Stimulated activated naive CD4-positive, alpha-beta T cell treated with Interleukin-2 at 50 U/mL for 16 hours (primary cell): ENCODE results near the gene MRTFB.
"Not testable (repeated sequence)": the region's sequence is repeated elsewhere in the genome, so short reads cannot be mapped to it uniquely, and the experiment has no call there.

Experiments
- DNase-seq: peaks from one replicate; lab custom pipeline; 2025; lab: John Stamatoyannopoulos, UW

Gene MRTFB

GRCh38 chr16:14132696-14133048, 61.6 kb downstream of the MRTFB start:
- no peak for DNase-seq

DNA sequence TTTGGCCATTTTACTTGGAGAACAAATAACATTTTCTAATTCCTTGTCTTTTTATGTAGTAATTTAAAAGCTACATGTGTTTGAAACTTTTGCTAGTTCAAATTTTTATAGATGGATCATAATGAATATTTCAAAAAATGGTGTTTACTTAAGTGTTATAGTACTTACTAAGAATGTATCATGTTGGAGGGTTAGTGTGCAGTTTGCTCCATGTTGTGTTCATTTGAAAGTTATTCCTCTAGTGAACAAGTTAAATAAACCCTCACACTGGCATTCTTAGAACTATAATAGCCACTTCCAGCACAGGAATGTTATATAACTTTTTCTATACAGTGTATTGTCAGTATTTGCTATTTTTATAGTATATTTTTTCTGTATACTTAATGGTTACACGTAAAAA, 62.8 kb downstream of the MRTFB start:
- DNase-seq = no peak

- no peak for DNase-seq
Observed at GRCh38 chr16:14135704-14136103, 64.6 kb downstream of the MRTFB start.

GRCh38 chr16:14139872-14140271, 68.8 kb downstream of the MRTFB start:
- DNase-seq = no peak

DNA sequence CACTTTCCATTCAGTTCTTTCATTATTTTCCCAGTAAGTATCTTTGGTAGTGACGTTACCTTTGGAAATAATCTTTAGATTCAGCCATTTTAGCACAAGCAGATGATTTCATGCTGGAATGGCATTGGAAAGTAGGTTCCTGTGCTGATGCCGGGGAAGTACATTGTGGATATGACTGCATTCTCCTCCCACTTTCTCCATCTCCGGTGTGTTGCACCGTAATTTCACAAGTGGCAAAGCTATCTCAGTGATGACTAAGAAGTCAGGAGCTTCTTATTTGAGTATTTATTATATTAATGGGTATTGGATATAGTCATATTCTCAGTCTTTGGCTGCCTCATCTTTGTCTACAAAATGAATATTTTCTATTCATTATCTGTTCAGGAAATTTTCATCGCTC, 69.8 kb downstream of the MRTFB start:
- no peak for DNase-seq

GRCh38 chr16:14146445-14146844, 75.3 kb downstream of the MRTFB start:
- DNase-seq = no peak

DNA sequence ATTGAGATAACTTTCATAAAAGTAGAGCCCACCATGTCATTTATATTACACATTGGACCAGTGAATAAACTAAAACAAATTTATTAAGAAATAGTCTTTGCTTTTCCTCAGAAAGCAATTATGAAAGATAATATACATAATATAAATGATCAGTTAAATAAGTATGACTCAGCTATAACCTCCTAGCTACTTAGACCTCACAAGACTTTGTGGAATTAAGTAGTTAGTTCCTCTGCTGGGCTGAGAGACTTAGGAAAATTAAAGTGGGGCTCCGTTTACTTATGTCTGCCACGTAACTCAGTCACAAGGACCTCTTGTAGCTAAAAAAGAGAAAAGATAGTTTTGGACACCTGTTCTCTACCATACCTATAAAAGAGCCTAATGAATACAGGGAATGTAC, 76.9 kb downstream of the MRTFB start:
- no peak for DNase-seq

GRCh38 chr16:14148569-14148968, 77.5 kb downstream of the MRTFB start:
- no peak for DNase-seq

DNA sequence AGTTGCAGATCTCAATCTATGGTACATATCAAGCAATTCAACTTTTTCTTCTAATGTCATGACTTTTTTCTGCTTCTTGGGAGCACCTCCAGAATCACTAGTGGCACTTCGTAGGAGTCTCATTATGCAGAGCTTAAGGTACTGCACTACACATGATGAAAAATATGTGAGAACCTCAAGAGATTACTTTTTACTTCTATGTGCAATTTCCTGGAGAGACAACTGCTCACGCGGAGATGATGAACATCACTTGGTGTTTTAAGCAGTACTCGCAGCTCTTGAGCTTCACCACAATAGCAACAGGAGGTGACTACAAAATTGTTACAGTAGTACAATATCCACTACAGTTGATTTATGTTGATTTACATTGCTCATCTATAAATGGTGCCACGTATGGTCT, 79.7 kb downstream of the MRTFB start:
- no peak for DNase-seq

DNA sequence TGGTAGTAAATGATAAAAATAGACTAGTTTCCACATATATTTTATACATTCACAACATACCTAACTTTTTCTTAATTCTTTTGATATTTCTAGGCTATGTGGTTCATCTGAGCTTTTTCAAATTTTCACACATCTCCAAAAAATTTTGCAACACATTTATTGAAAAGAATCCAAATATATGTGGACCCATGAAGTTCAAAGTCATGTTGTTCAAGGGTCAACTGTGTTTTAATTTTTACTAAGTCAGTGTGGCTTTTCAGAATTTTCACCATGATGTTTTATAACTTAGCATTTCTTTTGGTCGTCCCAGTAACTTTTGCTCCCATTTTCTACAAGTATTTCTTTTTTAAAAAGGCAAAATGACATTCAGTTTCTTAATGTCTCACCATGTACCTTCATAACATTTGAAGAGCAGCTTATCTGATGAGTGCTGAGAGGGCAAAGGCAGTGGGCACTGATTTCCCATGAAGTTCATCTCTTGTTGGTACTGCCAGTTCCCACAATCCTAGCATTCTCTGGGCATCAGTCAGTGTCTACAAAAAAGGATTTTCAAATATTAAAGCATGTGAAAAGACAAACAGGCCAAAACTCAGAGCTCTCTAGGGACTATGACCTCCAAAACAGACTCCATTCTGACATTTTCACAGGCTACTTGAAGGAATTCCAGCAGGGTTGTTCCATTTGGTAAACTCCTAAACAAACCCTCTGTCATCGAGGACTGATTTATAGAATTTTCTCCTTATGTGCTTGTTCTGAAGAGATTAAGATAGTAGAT, 80.3 kb downstream of the MRTFB start:
- no peak for DNase-seq

DNA sequence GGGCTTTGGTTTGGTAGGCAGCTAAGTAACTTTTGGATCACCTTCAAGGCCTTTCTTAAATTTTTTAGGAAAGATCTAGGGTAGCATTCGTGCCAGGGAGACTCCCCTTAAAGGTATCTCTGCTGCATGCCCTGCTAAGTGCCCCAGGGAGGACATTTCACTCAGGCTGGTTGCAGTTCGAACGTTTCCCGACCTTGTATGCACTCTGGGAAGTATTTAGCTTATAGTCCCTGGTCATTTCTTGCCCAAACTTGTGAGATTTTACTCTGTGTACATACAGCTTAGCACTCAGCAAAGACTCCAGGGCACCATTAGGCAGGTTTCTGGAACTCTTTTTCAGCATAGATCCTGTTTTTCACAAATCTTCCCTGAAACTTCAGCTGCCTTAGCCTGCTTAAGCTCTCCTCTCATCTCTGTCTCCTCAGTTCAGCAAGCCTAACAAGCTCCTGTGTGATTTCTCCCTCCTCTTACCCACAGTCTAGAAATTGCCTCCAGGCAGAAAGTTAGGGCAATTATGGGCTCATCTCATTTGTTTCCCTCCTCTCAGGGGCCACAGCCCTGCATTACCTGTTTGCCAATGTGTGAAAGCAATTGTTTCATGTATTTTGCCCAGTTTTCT, 84.6 kb downstream of the MRTFB start:
- no peak for DNase-seq

- DNase-seq = no peak
Observed at GRCh38 chr16:14164916-14165662, 94.0 kb downstream of the MRTFB start.

DNA sequence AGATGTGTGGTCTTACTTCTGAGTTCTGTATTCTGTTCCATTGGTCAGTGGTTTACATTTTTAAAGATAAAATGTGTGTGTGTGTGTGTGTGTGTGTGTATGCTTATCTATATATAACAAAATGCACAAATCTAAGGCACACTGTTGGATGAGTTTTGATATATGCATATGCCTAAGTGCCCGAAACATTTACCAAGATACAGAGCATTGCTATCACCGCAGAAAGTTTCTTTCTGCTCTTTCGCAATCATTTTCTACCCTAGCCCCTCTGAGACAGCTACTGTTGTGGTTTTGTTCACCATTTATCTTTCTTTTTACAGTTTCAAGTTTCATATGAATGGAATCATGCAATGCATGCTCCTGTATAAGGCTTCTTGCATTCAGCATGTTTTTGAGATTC, 97.0 kb downstream of the MRTFB start:
- DNase-seq = no peak

DNA sequence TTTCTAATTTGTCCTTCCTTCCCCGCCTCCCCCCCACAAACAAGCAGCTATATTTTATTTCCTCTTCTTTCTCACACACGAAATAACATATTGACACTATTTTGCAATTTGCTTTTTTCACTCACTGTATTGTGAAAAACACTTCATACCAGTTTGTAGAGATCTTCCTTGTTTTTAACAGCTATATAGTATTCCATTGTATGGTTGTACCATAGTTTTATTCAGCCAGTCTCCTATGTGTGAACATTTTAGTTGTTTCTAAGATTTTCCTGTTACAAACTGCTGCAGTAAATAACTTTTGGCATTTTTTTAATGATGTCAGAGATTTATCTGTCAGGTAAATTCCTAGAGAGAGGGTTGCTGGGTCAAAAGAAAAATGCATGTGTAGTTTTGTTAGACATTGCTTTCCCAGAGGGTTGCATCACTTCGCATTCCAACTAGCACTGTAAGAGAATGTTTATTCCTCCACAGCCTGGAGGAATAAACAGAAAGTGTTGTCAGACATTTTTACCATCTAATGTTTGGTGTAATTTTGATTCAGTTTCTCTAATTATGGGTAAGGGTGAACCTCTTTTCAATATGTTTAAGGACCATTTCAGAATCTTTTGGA, 101.2 kb downstream of the MRTFB start:
- no peak for DNase-seq

DNA sequence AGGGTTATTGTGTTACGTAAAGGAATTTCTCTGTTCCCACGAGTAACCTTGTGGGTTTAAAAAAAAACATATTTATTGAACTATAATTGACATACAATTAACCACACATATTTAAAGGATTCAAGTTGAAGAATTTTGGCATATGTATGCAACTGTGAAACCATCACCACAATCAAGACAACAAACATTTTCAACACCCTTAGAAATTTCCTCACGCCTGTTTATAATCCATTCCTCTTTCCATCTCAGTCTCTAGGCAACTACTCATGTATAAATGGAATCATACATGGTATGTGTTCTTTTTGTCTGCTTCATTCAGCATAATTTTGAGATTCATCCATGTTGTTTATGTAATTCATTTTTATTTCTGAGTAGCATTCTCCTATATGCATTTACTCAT, 104.0 kb downstream of the MRTFB start:
- DNase-seq = no peak

- DNase-seq = no peak
Observed at GRCh38 chr16:14177704-14178103, 106.6 kb downstream of the MRTFB start.

DNA sequence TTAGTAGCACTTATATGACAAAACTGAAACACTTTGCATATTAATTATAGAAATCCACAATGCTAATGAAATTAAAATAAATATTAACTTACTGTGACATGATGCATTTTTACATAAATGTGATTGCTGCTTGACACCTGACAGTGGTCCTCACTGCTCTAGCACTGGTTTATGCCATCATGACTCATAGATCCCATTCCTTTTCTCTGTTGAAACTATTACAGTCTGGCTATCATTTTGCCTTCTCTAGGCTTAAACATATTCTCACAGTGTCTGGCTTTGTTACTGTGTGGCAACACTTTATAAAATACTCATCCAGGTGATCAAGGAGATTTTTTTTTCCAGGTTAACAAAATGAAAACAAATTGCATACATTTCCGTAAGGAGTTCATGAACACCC, 108.0 kb downstream of the MRTFB start:
- DNase-seq = no peak

DNA sequence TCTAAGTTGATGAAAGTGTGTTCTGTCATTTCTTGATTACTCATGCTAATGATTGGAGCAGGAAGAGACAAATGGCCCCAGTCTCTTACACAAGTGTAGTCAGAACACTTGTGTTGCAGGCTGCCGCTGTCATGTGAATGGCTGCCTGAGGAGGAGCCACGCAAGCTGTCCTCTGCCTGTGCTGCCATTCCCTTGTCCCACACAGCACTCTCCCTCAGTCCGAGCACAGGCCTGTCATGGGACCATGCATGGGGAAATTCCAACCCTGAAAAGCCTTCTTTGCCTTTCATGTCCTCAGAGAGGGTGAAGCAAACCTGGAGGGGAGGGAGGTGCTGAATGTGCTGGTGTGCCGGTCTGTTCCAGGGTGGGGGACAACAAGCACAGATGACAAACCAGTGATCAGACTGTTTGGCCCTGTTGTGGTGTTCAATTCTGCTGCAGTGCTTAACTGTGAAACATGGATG, 109.4 kb downstream of the MRTFB start:
- DNase-seq = no peak

GRCh38 chr16:14181371-14182050, 110.4 kb downstream of the MRTFB start:
- no peak for DNase-seq

DNA sequence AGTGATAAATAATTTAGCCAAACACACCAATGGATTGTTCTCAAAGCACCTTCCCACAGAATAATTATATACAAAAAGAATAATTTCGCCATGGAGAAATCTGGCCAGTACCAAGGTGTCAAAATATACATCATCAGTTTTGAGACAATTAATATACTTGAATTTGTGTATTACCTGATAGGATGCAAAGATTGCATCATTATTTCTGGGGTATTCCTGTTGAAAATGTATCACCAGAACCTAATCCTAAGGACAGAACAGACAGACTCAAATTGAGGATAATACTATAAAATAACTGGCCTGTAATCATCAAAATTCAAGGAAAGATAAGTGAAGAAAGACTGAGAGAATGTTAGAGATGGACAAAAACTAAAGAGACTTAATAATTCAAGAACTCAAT, 111.9 kb downstream of the MRTFB start:
- DNase-seq = no peak

- DNase-seq = not testable (repeated sequence)
Observed at GRCh38 chr16:14183962-14184361, 112.8 kb downstream of the MRTFB start.
